H1 (cell line): ENCODE results near the gene IGSF23. TPM values are rescaled to one million over a fixed set of nuclear protein-coding genes. Genes with fewer than 3 reads are reported as not detected.

Experiments used
- CTCF ChIA-PET: fragments of 300-600 bp; sonication (Branson Sonifier 250); formaldehyde crosslinking; loops from one replicate; lab custom pipeline; 2021; ENCODE audit not compliant: partially characterized antibody; lab: Charles Lee
- POLR2A ChIA-PET: fragments of 300-600 bp; sonication (Branson Sonifier 250); formaldehyde crosslinking; loops from one replicate; lab custom pipeline; 2021; ENCODE audit warnings: inconsistent platforms; ENCODE audit not compliant: partially characterized antibody; lab: Charles Lee
- DNase-seq, 2 experiments: peaks; one replicate each; pipeline versions ENCODE4 v3.0.0 to v3.0.0-alpha.2; 2010 to 2022; ENCODE audit warnings: low spot score in 2 of 2, low read depth in 1 of 2, mixed read lengths in 1 of 2
- FAIRE-seq: peaks from 2 replicates; lab custom pipeline; 2011; peaks lifted over from hg19 to GRCh38; lab: Jason Lieb, UNC
- H2AFZ ChIP-seq: 2 replicates; pipeline ENCODE4 v1.8.1; 2012; ENCODE audit warnings: low read length, inconsistent platforms
- H2AK5ac ChIP-seq: 2 replicates; pipeline ENCODE4 v1.6.1; 2013; ENCODE audit warnings: low read depth, low read length
- H2BK120ac ChIP-seq: replicated peaks from 2 replicates; pipeline ENCODE3; 2013; ENCODE audit warnings: low read depth, low read length, inconsistent platforms
- H2BK12ac ChIP-seq: 2 replicates; pipeline ENCODE4 v1.6.1; 2013; ENCODE audit warnings: low read depth, low read length
- H2BK15ac ChIP-seq: 2 replicates; pipeline ENCODE4 v1.6.1; 2013; ENCODE audit warnings: low read length
- H2BK20ac ChIP-seq: 2 replicates; pipeline ENCODE4 v1.6.1; 2013; ENCODE audit warnings: low read length
- H2BK5ac ChIP-seq: 2 replicates; pipeline ENCODE4 v1.6.1; 2013; ENCODE audit warnings: low read depth, low read length
- H3K14ac ChIP-seq: 2 replicates; pipeline ENCODE4 v1.6.1; 2013; ENCODE audit warnings: inconsistent platforms; ENCODE audit not compliant: insufficient read length
- H3K18ac ChIP-seq: 2 replicates; pipeline ENCODE4 v1.6.1; 2013; ENCODE audit warnings: low read length; ENCODE audit errors: extremely low read depth
- H3K23ac ChIP-seq: 2 replicates; pipeline ENCODE4 v1.6.1; 2013; ENCODE audit warnings: inconsistent platforms; ENCODE audit not compliant: insufficient read length
- H3K23me2 ChIP-seq: 2 replicates; pipeline ENCODE4 v1.6.1; 2013; ENCODE audit warnings: low read depth, low read length
- H3K27ac ChIP-seq: 2 replicates; pipeline ENCODE4 v1.6.1; 2011; ENCODE audit warnings: low read depth, low read length, inconsistent platforms
- H3K27me3 ChIP-seq, 4 experiments: replicated peaks in 1 of 4; 1 replicate in 1 of 4; 2 replicates in 3 of 4; pipeline versions ENCODE4 v1.6.1 to v1.8.1; 2011 to 2013; ENCODE audit warnings: low read length in 3 of 4, mild to moderate bottlenecking in 3 of 4, inconsistent platforms in 2 of 4, mixed read lengths in 2 of 4, moderate library complexity in 1 of 4; ENCODE audit not compliant: control insufficient read depth in 3 of 4, insufficient read depth in 3 of 4; ENCODE audit errors: extremely low read depth in 1 of 4
- H3K36me3 ChIP-seq, 4 experiments: 2 replicates each; pipeline versions ENCODE4 v1.6.1 to v1.8.1; 2011 to 2013; ENCODE audit warnings: mild to moderate bottlenecking in 4 of 4, low read length in 3 of 4, moderate library complexity in 2 of 4, control low read depth in 1 of 4, inconsistent platforms in 1 of 4; ENCODE audit not compliant: insufficient read depth in 4 of 4, control insufficient read depth in 2 of 4
- H3K4ac ChIP-seq: replicated peaks from 2 replicates; pipeline ENCODE3; 2013; ENCODE audit warnings: low read length, low read depth, mixed read lengths, inconsistent platforms; ENCODE audit not compliant: insufficient read length
- H3K4me1 ChIP-seq, 4 experiments: replicated peaks in 1 of 4; 1 replicate in 1 of 4; 2 replicates in 3 of 4; pipeline versions ENCODE4 v1.6.1 to v1.8.1; 2011 to 2013; ENCODE audit warnings: low read length in 3 of 4, inconsistent platforms in 2 of 4, mixed read lengths in 1 of 4; ENCODE audit not compliant: insufficient read depth in 4 of 4, control insufficient read depth in 3 of 4
- H3K4me2 ChIP-seq, 2 experiments: 2 replicates each; pipeline versions ENCODE4 v1.6.1 to v1.8.1; 2011 to 2013; ENCODE audit warnings: low read depth in 2 of 2, low read length in 2 of 2, control low read depth in 1 of 2, inconsistent platforms in 1 of 2, mild to moderate bottlenecking in 1 of 2; ENCODE audit not compliant: insufficient read depth in 1 of 2
- H3K4me3 ChIP-seq, 4 experiments: fragments of 200-600, 300-600 bp in 1 of 4; sonication (generic), shearing (Covaris generic), sonication (Bioruptor Twin) in 1 of 4; 2 replicates each; pipeline versions ENCODE4 v1.5.1 to v1.8.1; 2011 to 2016; ENCODE audit warnings: low read length in 4 of 4, low read depth in 3 of 4, control low read depth in 2 of 4, inconsistent platforms in 2 of 4, mild to moderate bottlenecking in 2 of 4, mixed read lengths in 1 of 4, moderate library complexity in 1 of 4; ENCODE audit not compliant: insufficient read depth in 2 of 4; ENCODE audit errors: extremely low read depth in 1 of 4
- H3K56ac ChIP-seq: replicated peaks from 2 replicates; pipeline ENCODE3; 2013; ENCODE audit warnings: low read depth, mild to moderate bottlenecking, mixed read lengths, low read length, inconsistent platforms; ENCODE audit not compliant: insufficient read length
- H3K79me1 ChIP-seq: 2 replicates; pipeline ENCODE4 v1.6.1; 2013; ENCODE audit warnings: low read depth, low read length, control low read depth
- H3K79me2 ChIP-seq, 2 experiments: 2 replicates each; pipeline versions ENCODE4 v1.6.1 to v1.8.1; 2012 to 2013; ENCODE audit warnings: low read length in 2 of 2, mild to moderate bottlenecking in 2 of 2, inconsistent platforms in 1 of 2; ENCODE audit not compliant: insufficient read depth in 2 of 2, control insufficient read depth in 1 of 2
- H3K9ac ChIP-seq, 4 experiments: replicated peaks in 1 of 4; 1 replicate in 1 of 4; 2 replicates in 3 of 4; pipeline versions ENCODE4 v1.6.1 to v1.8.1; 2011 to 2013; ENCODE audit warnings: low read depth in 3 of 4, low read length in 3 of 4, control low read depth in 2 of 4, mild to moderate bottlenecking in 2 of 4, moderate library complexity in 2 of 4, inconsistent platforms in 1 of 4; ENCODE audit errors: extremely low read depth in 1 of 4
- H3K9me3 ChIP-seq, 2 experiments: 2 replicates each; pipeline versions ENCODE4 v1.6.1 to v1.8.1; 2012 to 2013; ENCODE audit warnings: mild to moderate bottlenecking in 2 of 2, moderate library complexity in 2 of 2, control low read depth in 1 of 2, inconsistent platforms in 1 of 2, low read depth in 1 of 2, low read length in 1 of 2, mixed read lengths in 1 of 2; ENCODE audit not compliant: insufficient read depth in 2 of 2
- H4K20me1 ChIP-seq, 2 experiments: replicated peaks in 1 of 2; 2 replicates each; pipeline versions ENCODE3 to v1.8.1; 2011 to 2013; ENCODE audit warnings: inconsistent platforms in 2 of 2, low read length in 2 of 2, mild to moderate bottlenecking in 1 of 2; ENCODE audit not compliant: insufficient read depth in 2 of 2, control insufficient read depth in 1 of 2
- H4K5ac ChIP-seq: 2 replicates; pipeline ENCODE4 v1.6.1; 2013; ENCODE audit warnings: low read length, low read depth, mixed read lengths, inconsistent platforms; ENCODE audit not compliant: insufficient read length
- H4K8ac ChIP-seq: 2 replicates; pipeline ENCODE4 v1.8.0; 2013; ENCODE audit warnings: mild to moderate bottlenecking, moderate library complexity, low read length, inconsistent platforms; ENCODE audit not compliant: insufficient read depth; ENCODE audit errors: extremely low read depth
- H4K91ac ChIP-seq: replicated peaks from 2 replicates; pipeline ENCODE3; 2013; ENCODE audit warnings: low read length, mixed read lengths, inconsistent platforms; ENCODE audit not compliant: insufficient read length
- ASH2L ChIP-seq: fragments of 200-600, 300-600 bp; sonication (generic); IDR thresholded peaks from one replicate; pipeline ENCODE4 v1.7.1; 2017; ENCODE audit warnings: low read length
- CEBPB ChIP-seq: IDR thresholded peaks from 2 replicates; pipeline ENCODE4 v1.6.1; 2012; ENCODE audit warnings: low read depth, low read length
- CHD2 ChIP-seq: IDR thresholded peaks from 2 replicates; pipeline ENCODE4 v1.6.1; 2012; ENCODE audit warnings: low read length, improper control_type of control experiment
- EGR1 ChIP-seq: IDR thresholded peaks from 2 replicates; pipeline ENCODE4 v1.6.1; 2011; ENCODE audit warnings: low read depth, low read length, borderline replicate concordance
- EZH2 ChIP-seq: fragments of 200-600 bp; sonication (generic); IDR thresholded peaks from 2 replicates; pipeline ENCODE4 v1.7.1; 2012; ENCODE audit warnings: low read depth, mild to moderate bottlenecking, moderate library complexity, low read length, inconsistent platforms; ENCODE audit not compliant: severe bottlenecking
- FOSL1 ChIP-seq: IDR thresholded peaks from 2 replicates; pipeline ENCODE4 v1.6.1; 2011; ENCODE audit warnings: mild to moderate bottlenecking, low read depth, low read length, moderate library complexity; ENCODE audit not compliant: insufficient read depth
- POLR2A ChIP-seq, 2 experiments: IDR thresholded peaks; 1 replicate in 1 of 2; 2 replicates in 1 of 2; pipeline ENCODE4 v1.6.1; 2011; ENCODE audit warnings: low read depth in 2 of 2, low read length in 2 of 2, mild to moderate bottlenecking in 2 of 2; ENCODE audit errors: control extremely low read depth in 1 of 2
- POU5F1 ChIP-seq: IDR thresholded peaks from 2 replicates; pipeline ENCODE4 v1.6.1; 2011; ENCODE audit warnings: low read depth, mild to moderate bottlenecking, low read length, moderate library complexity
- RBBP5 ChIP-seq: IDR thresholded peaks from 2 replicates; pipeline ENCODE4 v1.7.1; 2012; ENCODE audit warnings: low read depth, mild to moderate bottlenecking, inconsistent platforms, low read length, moderate library complexity, borderline replicate concordance
- RXRA ChIP-seq: IDR thresholded peaks from 2 replicates; pipeline ENCODE4 v1.6.1; 2011; ENCODE audit warnings: low read depth, mild to moderate bottlenecking, low read length, moderate library complexity; ENCODE audit not compliant: insufficient read depth
- SIRT6 ChIP-seq: IDR thresholded peaks from one replicate; pipeline ENCODE4 v1.7.1; 2012; ENCODE audit warnings: low read length, inconsistent platforms
- SIX5 ChIP-seq: IDR thresholded peaks from 2 replicates; pipeline ENCODE4 v1.6.1; 2011; ENCODE audit warnings: mild to moderate bottlenecking, low read depth, low read length
- SP1 ChIP-seq: IDR thresholded peaks from 2 replicates; pipeline ENCODE4 v1.6.1; 2011; ENCODE audit warnings: low read depth, low read length
- SUZ12 ChIP-seq: fragments of 200-600 bp; sonication (generic); IDR thresholded peaks from 2 replicates; pipeline ENCODE4 v1.6.1; 2012; ENCODE audit warnings: mild to moderate bottlenecking, inconsistent platforms, low read length, moderate library complexity, mixed read lengths
- TAF1 ChIP-seq: IDR thresholded peaks from 2 replicates; pipeline ENCODE4 v1.6.1; 2011; ENCODE audit warnings: mild to moderate bottlenecking, low read depth, low read length
- TBP ChIP-seq: IDR thresholded peaks from 2 replicates; pipeline ENCODE4 v1.6.1; 2011; ENCODE audit warnings: low read depth, low read length, improper control_type of control experiment
- TCF12 ChIP-seq: IDR thresholded peaks from 2 replicates; pipeline ENCODE4 v1.6.1; 2011; ENCODE audit warnings: low read depth, mild to moderate bottlenecking, low read length
- TEAD4 ChIP-seq: IDR thresholded peaks from 2 replicates; pipeline ENCODE4 v1.6.1; 2012; ENCODE audit warnings: low read depth, low read length, inconsistent platforms, mixed read lengths
- WGBS, 2 experiments: shearing (Covaris generic) in 1 of 2; methylation state at CpG; one replicate each; pipeline versions ENCODE4 v1.1.6 to v1.1.7; 2013 to 2015; ENCODE audit warnings: low lambda C conversion rate in 2 of 2, mixed read lengths in 2 of 2, inconsistent platforms in 1 of 2, low coverage in 1 of 2, missing lambda C conversion rate in 1 of 2; ENCODE audit not compliant: insufficient replicate concordance in 2 of 2, insufficient coverage in 1 of 2, insufficient read length in 1 of 2; ENCODE audit errors: extremely low coverage in 1 of 2, missing lambda C conversion rate in 1 of 2; 5-methylcytosine and 5-hydroxymethylcytosine counted together
- polyA plus RNA-seq, 7 experiments: library from polyadenylated mRNA; depleted of rRNA in 3 of 7; stranded (reverse) in 5 of 7; unstranded in 2 of 7; fragments of >200 nt in 5 of 7; fragments of 200-250 nt in 2 of 7; gene quantifications; 1 replicate in 5 of 7; 2 replicates in 1 of 7; 4 replicates in 1 of 7; pipeline versions ENCODE4 v1.2.1 to v1.2.3, GENCODE V29; 2011 to 2013; ENCODE audit warnings: missing spikeins in 2 of 7, mixed read lengths in 2 of 7
- total RNA-seq: library from RNA; stranded (reverse); fragmentation: NEBNext Ultra II Directional; extraction: Animal tissue kit (Norgen Biotek cat#: 25700); gene quantifications from 2 replicates; pipeline ENCODE4 v1.2.1, GENCODE V29; 2021

IGSF23 gene
- total and polyA plus RNA-seq, 2 of the 8 experiments (the other 6 are each of a cell fraction or from before 2014, with no cell fraction given), result not detected

DNA sequence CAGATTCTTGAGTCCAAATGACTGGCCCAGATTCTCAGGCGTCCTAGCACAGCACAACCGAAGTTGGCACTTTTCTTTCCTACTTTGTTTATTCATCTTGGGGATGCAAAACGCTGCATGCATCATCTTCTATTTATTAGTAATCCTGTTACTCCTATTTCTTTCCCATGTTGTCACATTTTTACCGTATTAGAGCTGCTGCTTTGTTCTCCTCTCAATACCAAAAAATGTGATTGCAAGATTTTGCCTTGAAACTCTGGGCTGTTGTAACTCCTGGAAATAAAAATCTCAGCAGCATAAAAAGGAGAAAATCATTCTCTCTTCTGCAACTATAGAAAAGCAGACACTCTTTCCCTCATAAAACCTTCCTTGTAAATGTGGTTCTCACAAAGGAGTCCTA lies 12.9 kb upstream of the IGSF23 start:
- no peaks in the 10 kb centered on the region for H3K27me3 ChIP-seq
- no peak overlapping the region for H3K23ac ChIP-seq
- H4K5ac ChIP-seq, result no peak overlapping the region
- no peak overlapping the region for H3K27ac ChIP-seq
- FAIRE-seq (no peak), DNase-seq (no peak)
- no peak overlapping the region for H4K91ac ChIP-seq
- no peak overlapping the region for H3K14ac ChIP-seq
- no peak overlapping the region for H3K56ac ChIP-seq
- ChIA-PET CTCF (interaction anchor here (6.3 to 6.5 kb wide), 2 partner anchors 11 to 17 kb away, joined by 31 to 42 read pairs; partner anchors contain the start of gene IGSF23), POLR2A (no interaction called here)
- no peaks in the 10 kb centered on the region for H4K20me1 ChIP-seq
- no peaks in the 10 kb centered on the region for H3K36me3 ChIP-seq
- no peaks in the 10 kb centered on the region for H3K9me3 ChIP-seq
- no peak overlapping the region for H2BK12ac ChIP-seq
- no peaks in the 10 kb centered on the region for H3K79me2 ChIP-seq
- H2AFZ ChIP-seq, result no peak overlapping the region
- no peaks in the 10 kb centered on the region for H3K79me1 ChIP-seq
- peaks cover 2 to 5% (median 3%) of the 10 kb centered on the region in 4 experiments; a peak in 4 of 7 replicates for H3K4me1 ChIP-seq
- H3K4ac ChIP-seq, result no peak overlapping the region
- WGBS, 2 experiments, result 80% methylated on average over 4 of the region's 4 CpGs; no CpG with 5 or more reads in 1 of the 2 experiments
- H3K4me2 ChIP-seq, result no peak overlapping the region
- no peaks in the 10 kb centered on the region for H3K23me2 ChIP-seq
- no peak overlapping the region for H2BK120ac ChIP-seq
- no peak overlapping the region for H3K18ac ChIP-seq
- no peak overlapping the region for H2BK5ac ChIP-seq
- H3K4me3 ChIP-seq, result no peak overlapping the region
- H2AK5ac ChIP-seq, result no peak overlapping the region
- H4K8ac ChIP-seq, result no peak overlapping the region
- no peak overlapping the region for H3K9ac ChIP-seq
- no peak overlapping the region for H2BK20ac ChIP-seq
- H2BK15ac ChIP-seq, result no peak overlapping the region
- TF ChIP-seq FOSL1 (no peak), POU5F1 (no peak), CHD2 (no peak), SUZ12 (no peak), POLR2A (IDR thresholded peaks at IDR 0.05; ENCODE audit: control extremely low read depth in 1 of 2, low read depth in 2 of 2, low read length in 2 of 2) (no peak), CEBPB (no peak), TAF1 (no peak), RBBP5 (no peak), RXRA (no peak), EZH2 (no peak), SP1 (no peak), ASH2L (no peak), TBP (no peak), TCF12 (no peak), TEAD4 (no peak), SIRT6 (no peak), SIX5 (no peak), EGR1 (no peak)
